H4 (cell line): Measurements from ENCODE around the gene PTGR3. TPM values are rescaled to one million over a fixed set of nuclear protein-coding genes. Genes with fewer than 3 reads are reported as not detected.

Experiments
- DNase-seq: peaks from one replicate; pipeline ENCODE4 v3.0.0-alpha.2; 2015; ENCODE audit warnings: low spot score
- total RNA-seq: library from RNA; depleted of rRNA; stranded (reverse); fragments of >200 nt; shearing (Covaris generic); gene quantifications from 2 replicates; pipeline ENCODE4 v1.2.3, GENCODE V29; 2014

The PTGR3 gene
- total RNA-seq, 1 experiment from 2014 or later: 16.5 TPM

DNA sequence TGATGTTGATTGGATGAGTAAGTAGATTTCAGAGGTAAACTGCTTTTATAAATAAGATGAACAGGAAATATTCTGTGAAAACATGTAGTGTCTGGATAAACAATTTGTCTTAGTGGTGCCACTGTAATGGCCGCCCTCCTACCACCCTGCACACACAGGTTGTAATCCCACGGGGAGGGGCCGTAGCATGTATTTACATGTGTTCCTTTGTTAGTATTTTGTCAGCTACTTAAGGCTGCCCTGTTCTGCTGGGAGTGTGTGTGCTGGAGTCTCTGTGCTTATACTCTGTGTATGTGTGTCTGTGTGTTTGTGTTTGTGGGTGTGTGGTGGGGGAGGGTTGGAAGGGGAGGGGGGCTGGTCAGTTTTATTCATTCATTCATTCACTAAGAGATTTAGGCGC lies 6.7 kb upstream of the PTGR3 start:
- DNase-seq: no peak

DNA sequence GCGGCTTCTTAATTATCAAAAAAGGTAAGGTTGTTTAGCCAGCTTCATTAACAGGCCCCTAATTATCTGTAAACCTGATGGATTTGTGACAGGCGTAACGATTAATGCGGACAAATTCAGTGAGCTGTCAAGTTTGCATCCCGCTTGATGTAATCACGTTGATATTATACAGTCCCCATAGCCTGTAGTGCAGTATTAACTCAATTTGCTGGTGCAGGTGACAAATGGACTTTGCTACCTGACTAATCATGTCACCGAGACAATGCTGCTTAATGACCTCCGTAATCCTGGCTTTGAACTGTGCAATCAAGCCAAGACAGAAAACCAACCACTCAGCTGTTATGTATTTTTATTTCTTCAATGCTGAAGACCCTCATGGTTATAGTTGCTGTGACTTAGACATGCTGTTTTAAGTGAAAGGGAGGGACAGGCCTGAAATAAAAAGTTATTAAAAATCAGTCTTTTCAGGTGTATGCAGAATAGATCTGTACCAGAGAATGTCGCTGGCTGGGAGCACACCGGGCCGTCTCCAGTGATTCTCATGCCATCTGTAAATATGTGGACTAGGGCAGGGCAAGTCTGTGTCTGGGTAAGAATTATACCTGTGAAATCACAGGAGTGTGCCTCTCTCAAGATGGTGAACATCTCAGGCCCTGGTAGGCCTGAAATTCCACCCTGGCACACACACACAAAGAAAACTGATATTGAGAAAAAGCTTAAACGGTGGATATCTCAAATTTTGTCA lies 6.0 kb upstream of the PTGR3 start:
- DNase-seq: no peak

- no peak for DNase-seq
Observed at GRCh38 chr18:75214332-75214690, 5.4 kb upstream of the PTGR3 start.

GRCh38 chr18:75213611-75214331 lies 4.8 kb upstream of the PTGR3 start:
- no peak for DNase-seq

DNA sequence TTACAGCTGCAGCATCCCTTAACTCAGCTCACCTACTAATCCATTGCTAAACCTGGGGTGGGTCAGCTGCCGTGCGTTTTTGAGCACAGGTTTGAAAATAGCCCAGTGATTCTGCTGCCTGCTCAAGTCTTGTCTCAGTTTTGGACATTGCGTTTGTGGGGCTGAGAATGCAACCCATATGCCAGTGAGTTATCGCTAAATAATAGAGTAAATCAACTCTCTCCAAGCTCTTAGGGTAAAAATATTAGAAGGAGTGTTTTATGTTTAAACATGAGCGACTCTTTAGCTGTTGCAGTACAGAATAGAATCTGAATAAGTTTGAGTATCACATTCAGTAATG lies 3.8 kb upstream of the PTGR3 start:
- no peak for DNase-seq

DNA sequence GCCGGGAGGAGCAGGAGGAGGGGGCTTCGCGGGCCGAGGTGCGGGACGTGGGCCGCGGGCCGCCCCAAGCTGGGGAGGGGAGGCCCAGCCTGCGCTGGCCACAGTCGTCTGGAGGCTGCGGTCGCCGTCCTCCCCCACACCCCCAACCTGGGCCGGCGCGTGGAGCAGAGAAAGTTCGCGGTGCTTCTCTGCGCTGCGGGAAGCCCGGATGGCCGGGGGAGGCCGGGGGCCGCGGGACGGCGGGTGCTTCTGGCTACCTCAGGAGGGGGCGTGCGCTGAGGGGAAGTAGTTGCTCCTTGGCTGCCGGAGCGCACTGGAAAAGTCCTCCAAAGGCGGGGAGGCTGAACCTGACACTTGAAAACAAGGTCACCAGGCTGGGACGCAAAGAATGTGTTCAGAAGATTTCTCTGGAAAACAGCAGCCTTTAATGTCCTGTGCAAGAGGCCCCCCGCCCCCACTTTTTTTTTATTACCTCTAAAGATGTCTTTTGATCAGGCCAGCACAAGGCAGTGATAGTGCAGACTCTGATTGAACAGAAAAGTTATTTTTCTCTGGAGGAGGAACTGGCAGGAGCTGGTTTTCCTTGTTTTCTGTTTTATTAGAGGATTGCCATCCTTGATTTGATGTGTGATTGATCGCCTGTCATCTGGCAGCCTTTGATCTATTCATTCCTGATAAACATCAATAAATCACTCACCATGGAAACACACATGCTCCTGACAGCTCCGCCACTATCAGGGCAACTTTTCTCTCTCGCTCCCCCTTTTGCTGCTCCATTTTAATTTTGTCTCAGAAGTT lies 3.2 kb upstream of the PTGR3 start:
- DNase-seq: peak; percentile 32

DNA sequence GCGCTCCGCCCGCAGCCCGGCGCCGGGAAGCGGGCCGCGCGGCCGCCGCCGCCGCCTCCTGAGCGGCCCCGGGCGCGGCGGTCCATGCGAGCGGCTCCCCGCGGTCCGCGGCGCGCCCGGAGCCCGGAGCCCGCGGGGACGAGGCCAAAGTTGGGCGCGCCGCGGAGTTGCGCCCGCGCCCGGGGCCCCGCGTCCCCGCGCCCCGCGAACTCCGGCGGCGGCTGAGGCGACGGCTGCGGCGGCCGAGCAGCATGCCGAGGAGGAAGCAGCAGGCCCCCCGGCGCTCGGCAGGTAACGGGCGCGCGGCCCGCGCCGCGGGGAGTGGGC lies 2.6 kb upstream of the PTGR3 start:
- no peak for DNase-seq

- DNase-seq: no peak
Observed at GRCh38 chr18:75211002-75211621, 2.2 kb upstream of the PTGR3 start.

DNA sequence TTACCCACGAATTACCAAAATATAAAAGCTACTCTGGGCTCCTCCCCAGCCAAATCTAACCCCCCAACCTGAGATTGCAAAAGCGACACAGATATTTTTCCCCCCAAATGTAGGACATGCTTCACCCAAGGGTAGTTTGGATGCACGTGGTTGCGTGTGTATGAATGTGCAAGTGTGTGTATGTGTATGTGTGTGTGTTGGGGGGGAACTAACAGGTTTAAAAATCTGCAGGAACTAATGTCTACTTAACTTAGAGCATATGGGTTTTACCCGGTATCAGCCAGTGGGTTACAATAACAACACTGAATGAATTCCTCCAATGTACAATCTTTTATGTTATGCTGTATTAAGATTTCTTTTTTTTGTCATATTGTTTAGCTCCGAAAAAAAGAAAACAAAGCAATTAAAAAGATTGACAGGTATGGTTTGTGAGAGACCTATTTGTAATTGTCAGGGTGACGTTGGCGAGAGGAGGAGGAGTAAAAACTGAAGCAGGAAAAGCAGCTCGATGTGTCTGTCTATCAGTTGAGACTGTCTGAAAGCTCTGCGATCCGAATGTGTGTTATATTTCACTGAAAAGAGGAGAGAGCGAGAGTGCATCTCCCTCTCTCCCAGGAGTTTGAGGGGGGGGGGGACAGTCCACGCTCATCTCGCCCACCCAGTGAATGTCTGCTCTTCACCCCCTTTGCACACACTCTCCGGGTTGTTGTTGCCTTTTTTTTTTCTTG lies 1.5 kb upstream of the PTGR3 start, which contains the start of gene TSHZ1:
TSS of gene TSHZ1 (plus strand) at position 524 of the 728 bp plus-strand sequence. CDS start 1,080 bp downstream, outside the sequence.
- peak; percentile 92 for DNase-seq

DNA sequence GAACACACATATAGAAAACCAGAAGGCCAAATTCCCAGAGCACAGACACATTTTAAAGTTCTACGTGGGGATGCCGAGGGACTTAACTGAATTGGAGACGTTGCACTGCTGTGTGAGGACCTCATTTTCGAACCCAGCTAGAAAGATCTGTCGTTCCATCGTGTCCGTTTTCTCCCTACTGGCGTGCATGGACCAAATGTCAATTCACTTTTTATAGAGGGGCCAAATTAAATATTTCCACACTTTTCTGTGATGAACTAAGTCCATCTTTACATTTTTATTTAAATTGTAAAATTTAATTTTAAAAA lies 966 bp upstream of the PTGR3 start:
- no peak for DNase-seq

DNA sequence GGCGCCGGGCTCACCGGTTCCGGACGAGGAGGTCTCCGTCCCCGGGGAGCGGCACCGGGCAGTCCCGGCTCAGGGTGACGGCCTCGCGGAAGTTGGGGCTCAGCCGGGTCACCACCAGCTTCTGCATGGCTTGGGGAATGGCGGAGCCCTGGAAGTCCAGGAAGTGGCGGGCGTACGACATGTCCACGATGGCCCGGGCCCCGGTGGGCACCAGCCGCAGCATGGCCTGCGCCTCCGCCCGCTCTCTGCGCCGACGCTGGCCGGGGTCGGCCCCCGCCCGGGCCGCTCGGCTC lies 157 bp downstream of the PTGR3 start:
- no peak for DNase-seq

DNA sequence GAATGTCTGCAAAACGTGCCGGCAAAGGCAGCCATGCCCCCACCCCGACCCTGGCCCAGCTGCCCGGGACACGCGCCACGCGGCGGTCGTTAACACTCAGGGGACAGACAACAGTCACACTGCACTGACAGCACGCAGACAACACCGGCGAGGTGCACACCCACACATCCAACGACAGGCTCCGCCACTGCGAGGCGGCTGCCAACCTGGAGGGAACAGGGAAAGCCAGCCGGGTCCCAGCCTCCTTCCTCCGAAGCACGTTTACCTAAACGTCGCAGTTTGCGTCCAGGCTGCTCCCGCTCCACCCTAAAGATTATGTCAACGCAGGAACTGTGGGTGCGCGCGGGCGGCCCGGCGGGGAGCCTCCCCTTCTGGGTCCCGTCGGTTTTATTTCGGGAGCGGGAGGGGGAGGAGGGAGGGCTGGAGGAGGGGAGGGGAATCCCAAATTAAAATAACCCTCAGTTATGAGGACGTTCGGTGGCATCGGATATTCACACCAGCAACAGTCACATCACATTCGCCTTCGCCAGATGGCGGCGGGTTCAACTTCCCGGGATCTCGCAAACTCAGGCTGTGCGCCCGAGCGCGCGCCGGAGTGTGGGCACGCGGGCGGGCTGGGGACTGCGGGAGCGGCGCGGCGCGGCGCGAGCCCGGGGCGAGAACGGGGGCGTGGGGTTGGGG lies 644 bp downstream of the PTGR3 start:
- peak; percentile 41 for DNase-seq

GRCh38 chr18:75207310-75208154 lies 1.4 kb downstream of the PTGR3 start:
- DNase-seq: no peak

DNA sequence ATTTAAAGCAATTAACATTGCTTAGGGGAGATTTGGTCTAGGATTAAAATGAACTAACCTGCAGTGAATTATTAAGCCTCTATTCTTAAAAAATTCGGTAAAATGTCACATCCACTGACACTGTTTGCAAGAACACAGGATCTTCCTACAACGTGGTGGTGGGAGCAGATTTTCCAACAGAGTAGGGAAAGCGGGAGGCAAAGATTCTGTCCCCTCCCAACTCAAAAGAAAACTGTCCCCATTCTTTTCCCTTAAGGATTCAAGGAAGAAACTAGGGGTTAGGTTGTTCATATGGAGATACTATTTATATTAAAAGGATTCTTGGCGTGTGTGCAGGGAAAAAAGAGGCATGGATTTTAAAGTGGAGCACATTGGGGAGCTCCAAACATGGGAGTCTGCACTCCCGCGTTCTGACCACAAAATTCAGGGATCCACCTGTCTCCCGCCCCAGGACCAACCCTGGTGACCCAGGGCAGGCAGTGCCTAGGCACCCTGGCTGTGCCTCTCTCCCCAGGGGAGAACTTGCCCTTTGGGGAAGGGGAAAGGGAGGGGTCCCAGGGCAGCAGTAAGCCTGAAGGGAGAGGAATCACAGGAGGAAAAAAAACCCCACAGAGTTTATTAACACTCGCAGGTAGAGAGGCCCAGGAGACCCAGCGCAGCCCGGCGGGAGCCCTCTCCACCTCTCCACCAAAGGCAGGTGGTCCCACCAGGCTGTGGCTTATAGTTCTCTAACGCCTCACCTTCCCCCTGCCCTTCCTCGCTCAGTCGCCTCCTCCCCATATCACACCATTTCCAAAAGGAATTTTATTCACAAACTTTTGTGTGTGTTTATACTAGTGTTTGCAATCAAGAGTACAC lies 2.3 kb downstream of the PTGR3 start:
- no peak for DNase-seq

DNA sequence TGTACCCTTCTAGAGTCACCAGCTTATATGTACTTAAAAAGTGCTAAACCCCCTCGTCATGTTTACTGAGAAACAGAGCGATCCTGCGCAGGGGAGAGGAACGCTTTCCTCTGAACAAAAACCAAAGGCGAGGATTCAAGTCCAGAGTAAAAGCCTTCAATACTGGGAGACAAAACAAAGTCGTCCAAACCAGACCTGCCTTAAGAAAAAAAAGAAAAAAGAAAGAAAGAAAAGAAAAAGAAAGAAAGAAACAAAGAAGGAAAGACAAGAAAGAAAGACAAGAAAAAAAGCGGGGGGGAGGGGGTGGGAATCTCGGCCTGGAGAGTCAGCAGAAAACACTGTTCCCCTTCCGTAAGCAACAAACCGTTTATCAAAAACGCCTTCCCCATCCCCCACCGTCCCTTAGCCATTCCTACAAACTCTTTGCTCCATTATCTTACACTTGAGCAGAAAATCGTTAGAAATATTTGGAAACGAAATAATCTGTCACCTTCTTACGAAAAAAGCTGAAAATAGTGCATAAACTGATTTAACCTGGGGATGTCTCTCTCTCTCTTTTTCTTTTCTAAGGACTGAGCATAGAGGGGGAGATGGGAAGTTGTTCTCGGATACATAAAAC lies 3.3 kb downstream of the PTGR3 start:
- DNase-seq: no peak

DNA sequence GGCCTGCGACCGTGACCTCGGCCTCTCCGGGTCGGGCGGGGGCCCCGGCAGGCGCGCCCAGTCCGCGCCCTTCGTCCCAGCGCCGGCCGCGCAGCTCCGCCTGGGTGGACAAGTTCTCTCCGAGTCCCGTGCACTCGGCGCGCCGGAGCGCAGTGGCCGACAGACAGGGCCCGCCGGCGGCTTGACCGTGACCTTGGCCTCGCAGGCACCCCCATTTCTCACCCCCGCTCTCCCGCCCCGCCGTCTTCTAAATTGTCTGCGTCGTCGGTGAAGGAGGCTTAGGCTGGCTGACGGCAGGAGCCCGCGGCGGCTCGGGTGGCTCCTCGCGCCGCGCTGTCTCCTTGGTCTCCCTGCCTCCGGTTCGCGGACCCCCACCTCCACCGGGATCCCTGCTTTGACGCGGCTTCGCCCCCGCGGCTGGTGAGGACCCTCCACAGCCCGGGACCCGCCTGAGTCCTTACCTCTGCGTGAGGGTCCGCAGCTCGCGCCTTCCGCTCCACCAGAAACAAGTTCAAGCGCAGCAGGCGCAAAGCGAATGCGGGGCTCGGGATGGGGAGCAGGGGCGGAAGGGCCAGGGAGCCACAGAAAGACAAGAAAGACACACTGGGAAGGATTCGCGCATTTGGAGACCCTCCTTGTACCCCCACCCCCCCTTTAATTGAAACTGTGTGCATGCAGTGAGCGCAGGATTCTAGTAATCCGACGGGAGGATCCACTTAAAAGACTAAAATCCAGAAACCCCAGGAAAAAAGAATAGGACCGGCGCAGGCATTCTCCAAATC lies 4.0 kb downstream of the PTGR3 start:
- no peak for DNase-seq

- DNase-seq: no peak
Observed at GRCh38 chr18:75204269-75204731, 4.6 kb downstream of the PTGR3 start.
